SK-N-MC (cell line): ENCODE results near the gene SLC16A3.

ENCODE experiments used
- DNase-seq: peaks from one replicate; pipeline ENCODE4 v3.0.0-alpha.2; 2011; ENCODE audit warnings: low read depth, low spot score
- H3K27ac ChIP-seq: fragments of 200-600 bp; sonication (generic); 2 replicates; pipeline ENCODE4 v1.5.1; 2016; ENCODE audit warnings: mixed run types
- H3K36me3 ChIP-seq: fragments of 200-600 bp; sonication (generic); 2 replicates; pipeline ENCODE4 v1.6.1; 2017; ENCODE audit warnings: antibody characterized with exemption, low read length, mixed read lengths; ENCODE audit not compliant: insufficient read depth
- H3K4me3 ChIP-seq: fragments of 200-600 bp; sonication (generic); 2 replicates; pipeline ENCODE4 v1.5.1; 2016
- H3K9ac ChIP-seq: fragments of 200-600 bp; sonication (generic); 2 replicates; pipeline ENCODE4 v1.8.0; 2017; ENCODE audit warnings: mixed run types, mixed read lengths; ENCODE audit not compliant: insufficient read length
- H3K9me3 ChIP-seq: fragments of 200-600 bp; sonication (generic); 2 replicates; pipeline ENCODE4 v1.6.1; 2017; ENCODE audit warnings: low read depth, mild to moderate bottlenecking, antibody characterized with exemption, low read length, moderate library complexity, mixed read lengths
- EZH2 ChIP-seq: fragments of 200-600 bp; sonication (generic); IDR thresholded peaks from one replicate; pipeline ENCODE4 v1.6.1; 2017; ENCODE audit warnings: antibody characterized with exemption
- FOXP2 ChIP-seq: optimal IDR thresholded peaks from 2 replicates; pipeline ENCODE3; 2011; ENCODE audit warnings: mild to moderate bottlenecking, moderate library complexity; ENCODE audit not compliant: insufficient read depth; ENCODE audit errors: extremely low read length, control extremely low read depth
- POLR2AphosphoS5 ChIP-seq: IDR thresholded peaks from 2 replicates; pipeline ENCODE4 v1.6.1; 2012; ENCODE audit warnings: mild to moderate bottlenecking, low read depth, low read length, borderline replicate concordance

The SLC16A3 gene

GRCh38 chr17:82217530-82218204, 11.2 kb upstream of the SLC16A3 start:
- Histone ChIP-seq H3K27ac (no peak overlapping the region), H3K4me3 (no peak overlapping the region), H3K36me3 (no peaks in the 10 kb centered on the region), H3K9me3 (no peaks in the 10 kb centered on the region), H3K9ac (no peak overlapping the region)
- TF ChIP-seq FOXP2 (no peak), EZH2 (no peak), POLR2AphosphoS5 (no peak)
- no peak for DNase-seq

- TF ChIP-seq FOXP2 (no peak), POLR2AphosphoS5 (no peak), EZH2 (no peak)
- no peaks in the 10 kb centered on the region for H3K36me3 ChIP-seq
- no peak for DNase-seq
- H3K9me3 ChIP-seq: no peaks in the 10 kb centered on the region
- H3K4me3 ChIP-seq: no peak overlapping the region
- no peak overlapping the region for H3K27ac ChIP-seq
- no peak overlapping the region for H3K9ac ChIP-seq
Measured at GRCh38 chr17:82218349-82219075, 10.3 kb upstream of the SLC16A3 start.

GRCh38 chr17:82219083-82219482, 9.8 kb upstream of the SLC16A3 start:
- no peak for DNase-seq
- H3K9me3 ChIP-seq: no peaks in the 10 kb centered on the region
- H3K27ac ChIP-seq: no peak overlapping the region
- H3K36me3 ChIP-seq: no peaks in the 10 kb centered on the region
- H3K9ac ChIP-seq: no peak overlapping the region
- TF ChIP-seq EZH2 (no peak), FOXP2 (no peak), POLR2AphosphoS5 (no peak)
- no peak overlapping the region for H3K4me3 ChIP-seq

GRCh38 chr17:82219753-82220709, 8.8 kb upstream of the SLC16A3 start:
- DNase-seq: no peak
- H3K36me3 ChIP-seq: no peaks in the 10 kb centered on the region
- H3K9ac ChIP-seq: no peak overlapping the region
- H3K27ac ChIP-seq: no peak overlapping the region
- TF ChIP-seq POLR2AphosphoS5 (no peak), EZH2 (no peak), FOXP2 (no peak)
- H3K4me3 ChIP-seq: no peak overlapping the region
- H3K9me3 ChIP-seq: no peaks in the 10 kb centered on the region

- no peak for TF ChIP-seq POLR2AphosphoS5
- Histone ChIP-seq H3K9me3 (no peaks in the 10 kb centered on the region), H3K9ac (no peak overlapping the region), H3K4me3 (no peak overlapping the region), H3K27ac (no peak overlapping the region), H3K36me3 (no peaks in the 10 kb centered on the region)
- no peak for DNase-seq
Measured at GRCh38 chr17:82221341-82221902, 7.4 kb upstream of the SLC16A3 start.

- no peak overlapping the region for H3K27ac ChIP-seq
- H3K4me3 ChIP-seq: no peak overlapping the region
- H3K9me3 ChIP-seq: no peaks in the 10 kb centered on the region
- H3K9ac ChIP-seq: no peak overlapping the region
- H3K36me3 ChIP-seq: no peaks in the 10 kb centered on the region
- no peak for DNase-seq
- TF ChIP-seq POLR2AphosphoS5 (no peak), EZH2 (no peak), FOXP2 (no peak)
Measured at GRCh38 chr17:82222816-82223215, 6.0 kb upstream of the SLC16A3 start.

- TF ChIP-seq EZH2: no peak
- no peak for TF ChIP-seq FOXP2
- no peak for TF ChIP-seq POLR2AphosphoS5
- Histone ChIP-seq H3K9me3 (no peaks in the 10 kb centered on the region), H3K36me3 (no peaks in the 10 kb centered on the region), H3K4me3 (no peak overlapping the region), H3K9ac (no peak overlapping the region), H3K27ac (no peak overlapping the region)
- DNase-seq: no peak
Measured at GRCh38 chr17:82223517-82223916, 5.3 kb upstream of the SLC16A3 start.

GRCh38 chr17:82224666-82225065, 4.2 kb upstream of the SLC16A3 start:
- no peak overlapping the region for H3K9ac ChIP-seq
- no peaks in the 10 kb centered on the region for H3K9me3 ChIP-seq
- no peaks in the 10 kb centered on the region for H3K36me3 ChIP-seq
- H3K27ac ChIP-seq: no peak overlapping the region
- no peak overlapping the region for H3K4me3 ChIP-seq
- TF ChIP-seq POLR2AphosphoS5 (no peak), FOXP2 (no peak), EZH2 (no peak)
- DNase-seq: no peak
